RKO (cell line): ENCODE results near the gene SYNGR1.

Experiments used
- DNase-seq: peaks from one replicate; pipeline ENCODE4 v3.0.0-alpha.2; 2016; ENCODE audit warnings: low spot score

SYNGR1 gene

GRCh38 chr22:39371732-39372131 lies 21.9 kb downstream of the SYNGR1 start:
- DNase-seq, result no peak

- DNase-seq, result no peak
Measured at GRCh38 chr22:39374191-39374590, 24.4 kb downstream of the SYNGR1 start.

- no peak for DNase-seq
Measured at GRCh38 chr22:39374801-39375200, 25.0 kb downstream of the SYNGR1 start.

GRCh38 chr22:39375646-39376045 lies 25.9 kb downstream of the SYNGR1 start:
- DNase-seq, result no peak

GRCh38 chr22:39379756-39380730 lies 30.3 kb downstream of the SYNGR1 start:
- no peak for DNase-seq

GRCh38 chr22:39381009-39381755 lies 31.4 kb downstream of the SYNGR1 start:
- no peak for DNase-seq

- no peak for DNase-seq
Measured at GRCh38 chr22:39381930-39382329, 32.1 kb downstream of the SYNGR1 start.

- no peak for DNase-seq
Measured at GRCh38 chr22:39382410-39382809, 32.6 kb downstream of the SYNGR1 start.

- no peak for DNase-seq
Measured at GRCh38 chr22:39383841-39384625, 34.2 kb downstream of the SYNGR1 start.

- no peak for DNase-seq
Measured at GRCh38 chr22:39384750-39385480, 35.1 kb downstream of the SYNGR1 start.

GRCh38 chr22:39388261-39389011 lies 38.6 kb downstream of the SYNGR1 start:
- DNase-seq, result no peak

- DNase-seq, result no peak
Measured at GRCh38 chr22:39389420-39389819, 39.6 kb downstream of the SYNGR1 start.

- DNase-seq, result no peak
Measured at GRCh38 chr22:39392341-39392948, 42.7 kb downstream of the SYNGR1 start.

- peak; percentile 40 for DNase-seq
Measured at GRCh38 chr22:39395936-39396796, 46.4 kb downstream of the SYNGR1 start.

- no peak for DNase-seq
Measured at GRCh38 chr22:39396797-39397195, 47.0 kb downstream of the SYNGR1 start.

- DNase-seq, result no peak
Measured at GRCh38 chr22:39401301-39401631, 51.5 kb downstream of the SYNGR1 start.

- no peak for DNase-seq
Measured at GRCh38 chr22:39405346-39406085, 55.7 kb downstream of the SYNGR1 start.

- no peak for DNase-seq
Measured at GRCh38 chr22:39408173-39408572, 58.4 kb downstream of the SYNGR1 start.

- DNase-seq, result no peak
Measured at GRCh38 chr22:39408807-39409206, 59.0 kb downstream of the SYNGR1 start.
